ENCODE measurements around the gene GJA5.

GJA5 gene

GRCh38 chr1:147754661-147755060 lies 5.7 kb downstream of the GJA5 start:
- H3K36me3 ChIP-seq (ENCODE audit: insufficient read depth, low read length): no peaks in the 10 kb centered on the region
- H2AFZ ChIP-seq (ENCODE audit: low read depth, low read length): no peak overlapping the region
- no peaks in the 10 kb centered on the region for H3K9me3 ChIP-seq (ENCODE audit: low read length)
- H3K27me3 ChIP-seq (ENCODE audit: insufficient read depth, low read length): peaks cover 4% of the 10 kb centered on the region
- no peaks in the 10 kb centered on the region for H3K4me1 ChIP-seq (ENCODE audit: insufficient read depth, low read length)
- no peak overlapping the region for H3K4me3 ChIP-seq (ENCODE audit: low read length)

GRCh38 chr1:147753081-147753480 lies 7.3 kb downstream of the GJA5 start:
- H3K9me3 ChIP-seq (ENCODE audit: low read length): no peaks in the 10 kb centered on the region
- H2AFZ ChIP-seq (ENCODE audit: low read depth, low read length): no peak overlapping the region

GRCh38 chr1:147752511-147752910 lies 7.9 kb downstream of the GJA5 start:
- H2AFZ ChIP-seq (ENCODE audit: low read depth, low read length): no peak overlapping the region
- H3K9me3 ChIP-seq (ENCODE audit: low read length): no peaks in the 10 kb centered on the region
- H3K4me1 ChIP-seq (ENCODE audit: insufficient read depth, low read length): no peaks in the 10 kb centered on the region
- H3K4me3 ChIP-seq (ENCODE audit: low read length): no peak overlapping the region
- peaks cover 4% of the 10 kb centered on the region for H3K27me3 ChIP-seq (ENCODE audit: insufficient read depth, low read length)
- no peaks in the 10 kb centered on the region for H3K36me3 ChIP-seq (ENCODE audit: insufficient read depth, low read length)

More at GRCh38 chr1:147753081-147753480, 7.3 kb downstream of the GJA5 start:
- H3K4me1 ChIP-seq (ENCODE audit: insufficient read depth, low read length): no peaks in the 10 kb centered on the region
- H3K4me3 ChIP-seq (ENCODE audit: low read length): no peak overlapping the region
- peaks cover 4% of the 10 kb centered on the region for H3K27me3 ChIP-seq (ENCODE audit: insufficient read depth, low read length)
- H3K36me3 ChIP-seq (ENCODE audit: insufficient read depth, low read length): no peaks in the 10 kb centered on the region

GRCh38 chr1:147751346-147751745 lies 9.1 kb downstream of the GJA5 start:
- Histone ChIP-seq H3K36me3 (ENCODE audit: insufficient read depth, low read length) (no peaks in the 10 kb centered on the region), H3K9me3 (ENCODE audit: low read length) (no peaks in the 10 kb centered on the region), H2AFZ (ENCODE audit: low read depth, low read length) (no peak overlapping the region), H3K27me3 (ENCODE audit: insufficient read depth, low read length) (peaks cover 4% of the 10 kb centered on the region), H3K4me3 (ENCODE audit: low read length) (no peak overlapping the region), H3K4me1 (ENCODE audit: insufficient read depth, low read length) (no peaks in the 10 kb centered on the region)

GRCh38 chr1:147750618-147751217 lies 9.7 kb downstream of the GJA5 start:
- Histone ChIP-seq H3K36me3 (ENCODE audit: insufficient read depth, low read length) (no peaks in the 10 kb centered on the region), H3K27me3 (ENCODE audit: insufficient read depth, low read length) (peaks cover 4% of the 10 kb centered on the region), H3K4me1 (ENCODE audit: insufficient read depth, low read length) (no peaks in the 10 kb centered on the region), H3K4me3 (ENCODE audit: low read length) (no peak overlapping the region), H2AFZ (ENCODE audit: low read depth, low read length) (no peak overlapping the region), H3K9me3 (ENCODE audit: low read length) (no peaks in the 10 kb centered on the region)

DNA sequence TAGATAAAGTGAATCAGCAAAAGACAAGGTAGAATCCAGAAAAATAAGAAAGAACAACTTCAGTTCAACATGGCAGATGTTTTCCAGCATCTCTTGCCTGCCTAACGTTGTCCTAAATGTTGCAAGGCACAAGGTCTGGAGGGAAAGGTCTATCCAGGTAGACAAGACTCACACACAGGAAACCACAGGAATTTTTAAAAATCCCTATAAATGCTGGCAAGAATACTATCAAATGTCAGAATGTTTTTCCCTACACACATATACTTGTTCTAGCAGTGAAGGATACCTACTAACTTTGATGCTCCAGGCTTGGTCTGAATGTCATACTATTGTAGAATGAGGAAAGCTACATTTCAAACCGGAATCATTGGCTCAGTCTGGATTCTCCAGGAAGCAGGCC lies 10.6 kb downstream of the GJA5 start:
- no peaks in the 10 kb centered on the region for H3K36me3 ChIP-seq (ENCODE audit: insufficient read depth, low read length)
- H3K9me3 ChIP-seq (ENCODE audit: low read length): no peaks in the 10 kb centered on the region
- no peak overlapping the region for H2AFZ ChIP-seq (ENCODE audit: low read depth, low read length)
- no peaks in the 10 kb centered on the region for H3K4me1 ChIP-seq (ENCODE audit: insufficient read depth, low read length)
- H3K27me3 ChIP-seq (ENCODE audit: insufficient read depth, low read length): peaks cover 4% of the 10 kb centered on the region
- no peak overlapping the region for H3K4me3 ChIP-seq (ENCODE audit: low read length)

- Histone ChIP-seq H2AFZ (ENCODE audit: low read depth, low read length) (no peak overlapping the region), H3K4me1 (ENCODE audit: insufficient read depth, low read length) (no peaks in the 10 kb centered on the region), H3K27me3 (ENCODE audit: insufficient read depth, low read length) (peaks cover 4% of the 10 kb centered on the region), H3K9me3 (ENCODE audit: low read length) (no peaks in the 10 kb centered on the region), H3K36me3 (ENCODE audit: insufficient read depth, low read length) (no peaks in the 10 kb centered on the region), H3K4me3 (ENCODE audit: low read length) (no peak overlapping the region)
Observed at GRCh38 chr1:147748676-147749350, 11.6 kb downstream of the GJA5 start.

- no peaks in the 10 kb centered on the region for H3K9me3 ChIP-seq (ENCODE audit: low read length)
- no peaks in the 10 kb centered on the region for H3K36me3 ChIP-seq (ENCODE audit: insufficient read depth, low read length)
- H3K27me3 ChIP-seq (ENCODE audit: insufficient read depth, low read length): peaks cover 4% of the 10 kb centered on the region
- no peaks in the 10 kb centered on the region for H3K4me1 ChIP-seq (ENCODE audit: insufficient read depth, low read length)
- no peak overlapping the region for H2AFZ ChIP-seq (ENCODE audit: low read depth, low read length)
- no peak overlapping the region for H3K4me3 ChIP-seq (ENCODE audit: low read length)
Observed at GRCh38 chr1:147747966-147748365, 12.4 kb downstream of the GJA5 start.

DNA sequence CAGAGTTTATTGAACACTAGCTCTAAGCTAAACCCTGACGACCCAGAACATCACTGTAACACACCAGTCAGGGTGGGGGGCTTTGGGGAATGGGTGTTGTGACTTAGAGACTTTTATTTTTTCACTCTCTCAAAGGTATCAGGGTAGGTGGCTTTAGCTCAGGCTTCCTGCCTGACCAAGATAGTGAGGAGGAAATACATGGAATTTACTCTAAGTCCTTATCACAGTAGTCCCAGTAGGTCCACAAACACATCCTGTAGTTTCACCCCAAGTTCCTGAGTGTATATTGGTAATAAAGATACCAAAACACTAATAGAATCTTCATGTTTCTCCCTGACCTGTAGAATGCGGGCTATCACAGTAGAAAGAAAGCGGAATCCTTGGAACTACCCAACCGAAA lies 15.1 kb downstream of the GJA5 start:
- Histone ChIP-seq H2AFZ (ENCODE audit: low read depth, low read length) (no peak overlapping the region), H3K27me3 (ENCODE audit: insufficient read depth, low read length) (peaks cover 3% of the 10 kb centered on the region), H3K9me3 (ENCODE audit: low read length) (no peaks in the 10 kb centered on the region), H3K36me3 (ENCODE audit: insufficient read depth, low read length) (no peaks in the 10 kb centered on the region), H3K4me1 (ENCODE audit: insufficient read depth, low read length) (no peaks in the 10 kb centered on the region), H3K4me3 (ENCODE audit: low read length) (no peak overlapping the region)

DNA sequence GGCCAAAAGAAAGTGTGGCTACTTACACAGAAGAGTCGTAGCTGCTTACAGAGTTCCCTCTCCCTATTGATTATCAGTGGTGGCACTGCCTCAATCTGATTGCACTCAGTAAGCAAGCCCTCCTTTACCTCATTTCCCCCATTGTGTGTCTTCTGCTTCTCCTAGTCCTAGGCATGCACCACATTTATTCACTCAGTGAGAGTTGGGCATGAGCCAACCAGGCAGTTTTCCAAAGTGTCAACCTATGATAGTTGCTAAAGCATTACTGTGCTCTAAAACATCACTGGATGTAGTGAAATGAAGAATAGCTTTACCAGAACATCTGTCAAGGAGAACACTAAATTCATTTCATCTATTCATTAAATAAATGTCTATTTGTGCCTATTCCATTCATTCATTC lies 19.3 kb downstream of the GJA5 start:
- Histone ChIP-seq H3K9me3 (ENCODE audit: low read length) (no peaks in the 10 kb centered on the region), H3K4me3 (ENCODE audit: low read length) (no peak overlapping the region), H2AFZ (ENCODE audit: low read depth, low read length) (no peak overlapping the region), H3K36me3 (ENCODE audit: insufficient read depth, low read length) (no peaks in the 10 kb centered on the region), H3K4me1 (ENCODE audit: insufficient read depth, low read length) (no peaks in the 10 kb centered on the region), H3K27me3 (ENCODE audit: insufficient read depth, low read length) (peaks cover 4% of the 10 kb centered on the region)

- H3K36me3 ChIP-seq (ENCODE audit: insufficient read depth, low read length): no peaks in the 10 kb centered on the region
- H3K9me3 ChIP-seq (ENCODE audit: low read length): no peaks in the 10 kb centered on the region
- H3K4me1 ChIP-seq (ENCODE audit: insufficient read depth, low read length): no peaks in the 10 kb centered on the region
- no peak overlapping the region for H3K4me3 ChIP-seq (ENCODE audit: low read length)
- peaks cover 4% of the 10 kb centered on the region for H3K27me3 ChIP-seq (ENCODE audit: insufficient read depth, low read length)
- H2AFZ ChIP-seq (ENCODE audit: low read depth, low read length): no peak overlapping the region
Observed at GRCh38 chr1:147740391-147740790, 20.0 kb downstream of the GJA5 start.

GRCh38 chr1:147738739-147739476 lies 21.5 kb downstream of the GJA5 start:
- Histone ChIP-seq H3K9me3 (ENCODE audit: low read length) (no peaks in the 10 kb centered on the region), H3K4me1 (ENCODE audit: insufficient read depth, low read length) (no peaks in the 10 kb centered on the region)

GRCh38 chr1:147738129-147738528 lies 22.3 kb downstream of the GJA5 start:
- Histone ChIP-seq H3K4me1 (ENCODE audit: insufficient read depth, low read length) (no peaks in the 10 kb centered on the region), H3K9me3 (ENCODE audit: low read length) (no peaks in the 10 kb centered on the region), H3K4me3 (ENCODE audit: low read length) (no peak overlapping the region), H2AFZ (ENCODE audit: low read depth, low read length) (no peak overlapping the region), H3K27me3 (ENCODE audit: insufficient read depth, low read length) (peaks cover 4% of the 10 kb centered on the region), H3K36me3 (ENCODE audit: insufficient read depth, low read length) (no peaks in the 10 kb centered on the region)

More at GRCh38 chr1:147738739-147739476, 21.5 kb downstream of the GJA5 start:
- no peaks in the 10 kb centered on the region for H3K36me3 ChIP-seq (ENCODE audit: insufficient read depth, low read length)
- H2AFZ ChIP-seq (ENCODE audit: low read depth, low read length): no peak overlapping the region
- peaks cover 4% of the 10 kb centered on the region for H3K27me3 ChIP-seq (ENCODE audit: insufficient read depth, low read length)
- H3K4me3 ChIP-seq (ENCODE audit: low read length): no peak overlapping the region

All from neuron (in vitro differentiated cells).